Activated T-cell treated with anti-CD3 and anti-CD28 coated beads for 24 hours (primary cell): ENCODE data around the gene KHDC1.
"Not testable (repeated sequence)": the region's sequence is repeated elsewhere in the genome, so short reads cannot be mapped to it uniquely, and the experiment has no call there.

Source experiments
- DNase-seq: peaks from one replicate; pipeline ENCODE4 v3.0.0-alpha.2; 2020; ENCODE audit warnings: low read depth

The KHDC1 gene

DNA sequence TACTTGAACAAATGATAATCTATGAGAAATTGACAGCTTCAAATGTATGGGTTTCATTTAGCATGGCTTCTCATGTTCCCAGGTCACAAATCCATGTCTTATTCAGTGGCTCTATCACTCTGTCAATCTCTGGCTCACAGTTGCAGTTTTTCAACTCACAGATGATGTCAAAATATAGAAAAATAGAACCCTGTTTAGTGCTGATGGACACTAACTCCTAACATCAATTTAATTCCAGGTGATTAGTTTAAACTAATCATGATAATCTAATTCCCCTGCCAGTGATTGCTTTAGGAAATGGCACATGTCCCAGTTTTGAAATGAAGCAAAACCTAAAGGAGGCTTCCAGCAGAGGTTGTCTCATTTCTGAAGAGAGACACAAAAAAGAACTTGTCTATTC, 13.0 kb downstream of the KHDC1 start:
- no peak for DNase-seq

DNA sequence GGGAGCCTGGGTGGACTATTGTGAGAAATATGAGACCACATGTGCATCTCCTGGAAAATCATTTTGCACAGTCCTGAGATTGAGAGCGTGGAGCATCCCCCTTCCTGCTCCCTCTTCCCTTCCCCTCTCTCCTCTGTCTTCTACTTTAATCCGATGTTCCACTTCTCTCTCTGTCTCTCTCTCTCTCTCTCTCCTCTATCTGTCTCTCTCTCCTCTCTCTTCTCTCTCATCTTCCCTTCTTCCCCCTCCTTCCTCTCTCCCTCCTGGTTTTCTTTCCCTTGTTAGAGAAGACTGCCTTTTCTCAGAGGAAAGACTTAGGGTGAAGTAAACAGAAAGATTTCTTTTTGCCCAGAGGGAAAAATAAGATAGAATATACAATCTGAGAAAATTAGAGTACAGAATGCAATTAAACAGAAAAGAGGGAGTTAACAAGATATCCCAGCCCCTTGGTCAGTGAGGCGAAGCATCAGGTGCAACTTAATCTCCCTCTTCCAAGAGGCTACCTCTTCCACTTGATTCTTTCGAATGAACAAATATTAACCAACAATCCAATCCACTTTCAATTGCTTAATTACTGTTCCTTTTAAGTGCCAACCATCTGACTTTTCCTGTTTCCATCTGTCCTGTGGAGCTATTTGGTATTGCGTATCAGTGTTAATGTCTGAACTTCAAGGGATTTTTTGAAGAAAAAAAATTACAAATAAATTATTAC, 14.6 kb downstream of the KHDC1 start:
- DNase-seq: no peak

DNA sequence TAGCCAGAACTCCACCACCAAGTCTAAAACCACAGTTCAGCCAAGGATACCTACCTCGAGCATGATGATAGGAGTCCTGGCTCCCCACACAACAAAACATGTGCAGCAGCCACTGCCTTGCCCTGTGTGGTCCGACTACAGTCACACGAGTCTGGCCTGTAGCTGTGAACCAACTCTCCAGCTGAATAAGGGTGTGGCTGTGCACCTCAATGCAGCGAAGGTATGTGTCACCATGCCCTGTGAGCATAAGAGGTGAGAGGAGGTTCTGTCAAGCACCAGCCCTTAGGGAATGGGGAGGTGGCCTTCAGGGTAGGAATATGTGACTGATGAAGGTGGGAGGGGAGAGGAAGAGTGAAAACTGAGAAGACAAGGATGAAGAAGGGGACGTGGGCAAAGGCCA, 21.0 kb downstream of the KHDC1 start:
- no peak for DNase-seq

DNA sequence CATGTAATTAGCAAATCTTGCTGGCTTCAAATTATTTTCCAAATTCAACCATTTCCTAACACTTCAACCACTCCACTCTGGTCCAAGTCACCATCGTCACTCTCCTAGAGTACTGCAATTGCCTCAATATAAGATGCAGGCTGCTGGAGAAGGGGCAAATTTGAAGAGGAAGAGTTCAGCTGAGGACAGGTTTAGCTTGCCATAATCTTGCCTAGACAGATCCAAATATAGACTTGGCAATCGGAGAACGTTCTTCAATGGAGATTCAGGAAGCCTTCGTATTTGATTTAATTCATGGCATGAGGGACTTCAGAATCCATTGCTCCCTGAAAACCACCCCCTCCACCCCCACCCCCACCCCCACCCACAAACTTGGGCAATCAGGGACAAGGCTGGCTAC, 22.3 kb downstream of the KHDC1 start:
- no peak for DNase-seq

DNA sequence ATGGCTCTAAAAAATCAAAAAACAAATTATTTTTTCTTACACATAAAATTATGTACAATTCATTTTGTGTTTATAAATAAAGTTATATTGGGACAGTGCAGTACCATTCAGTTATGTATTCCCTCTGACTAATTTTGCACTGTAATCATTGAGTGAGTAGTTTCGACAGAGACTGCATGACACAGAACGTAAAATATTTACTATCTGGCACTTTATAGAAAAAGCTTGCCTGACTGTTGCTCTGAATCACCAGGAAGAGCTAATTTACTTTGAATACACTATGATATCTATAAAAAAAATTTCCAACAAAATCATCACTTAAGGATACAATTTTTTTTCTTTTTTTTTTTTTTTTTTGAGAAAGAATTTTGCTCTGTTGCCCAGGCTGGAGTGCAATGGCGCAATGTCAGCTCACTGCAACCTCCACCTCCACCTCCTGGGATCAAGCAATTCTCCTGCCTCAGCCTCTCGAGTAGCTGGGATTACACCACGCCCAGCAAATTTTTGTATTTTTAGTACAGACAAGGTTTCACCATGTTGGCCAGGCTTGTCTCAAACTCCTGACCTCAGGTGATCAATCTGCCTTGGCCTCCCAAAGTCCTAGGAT, 26.7 kb downstream of the KHDC1 start:
- DNase-seq: no peak

DNA sequence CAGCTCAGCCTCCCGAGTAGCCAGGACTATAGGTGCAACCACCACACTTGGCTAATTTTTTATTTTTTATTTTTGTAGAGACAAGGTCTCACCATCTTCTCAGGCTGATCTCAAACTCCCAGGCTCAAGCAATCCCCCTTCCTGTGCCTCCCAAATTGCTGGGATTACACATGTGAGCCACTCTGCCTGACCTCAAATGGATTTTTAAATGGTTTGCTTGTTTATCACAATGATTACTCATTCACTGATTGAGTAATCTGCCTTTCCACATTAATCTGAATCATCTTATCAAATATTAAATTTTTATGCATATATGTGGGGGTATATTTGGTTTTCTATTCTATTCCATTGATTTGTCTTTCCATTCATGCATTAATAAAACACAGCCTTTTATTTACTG, 28.3 kb downstream of the KHDC1 start:
- no peak for DNase-seq

DNA sequence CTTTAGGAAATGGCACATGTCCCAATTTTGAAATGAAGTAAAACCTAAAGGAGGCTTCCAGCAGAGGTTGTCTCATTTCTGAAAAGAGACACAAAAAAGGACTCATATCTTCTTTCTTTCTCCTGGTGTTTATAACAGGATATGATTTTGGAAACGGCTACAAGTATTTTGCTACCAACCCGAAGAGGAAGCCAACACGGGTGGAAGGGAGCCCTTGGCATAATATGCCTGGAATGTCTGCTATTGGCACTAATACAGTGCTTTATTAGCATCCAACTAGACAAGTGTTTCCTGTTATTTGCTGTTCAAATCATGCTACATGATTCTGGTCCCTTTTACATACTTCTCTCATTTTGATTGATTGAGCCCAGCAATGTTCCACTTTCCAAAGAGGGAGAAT, 29.0 kb downstream of the KHDC1 start:
- DNase-seq: not testable (repeated sequence)

DNA sequence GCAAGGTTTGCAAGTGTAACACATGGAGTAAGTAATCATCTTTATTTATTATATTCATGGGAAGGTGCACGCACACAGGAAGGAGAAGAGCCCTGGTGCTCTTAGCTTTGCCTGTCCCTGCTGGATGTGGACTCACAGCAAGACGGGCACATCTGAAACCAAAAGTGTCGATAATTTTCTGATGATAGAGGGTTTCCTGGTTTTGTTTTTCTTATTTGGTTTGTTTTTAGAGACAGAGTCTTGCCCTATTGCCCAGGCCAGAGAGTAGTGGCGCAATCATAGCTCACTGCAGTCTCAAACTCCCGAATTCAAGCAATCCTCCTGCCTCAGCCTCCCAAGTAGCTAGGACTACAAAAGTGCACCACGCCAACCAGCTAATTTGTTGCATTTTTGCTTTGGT, 29.9 kb downstream of the KHDC1 start:
- no peak for DNase-seq

DNA sequence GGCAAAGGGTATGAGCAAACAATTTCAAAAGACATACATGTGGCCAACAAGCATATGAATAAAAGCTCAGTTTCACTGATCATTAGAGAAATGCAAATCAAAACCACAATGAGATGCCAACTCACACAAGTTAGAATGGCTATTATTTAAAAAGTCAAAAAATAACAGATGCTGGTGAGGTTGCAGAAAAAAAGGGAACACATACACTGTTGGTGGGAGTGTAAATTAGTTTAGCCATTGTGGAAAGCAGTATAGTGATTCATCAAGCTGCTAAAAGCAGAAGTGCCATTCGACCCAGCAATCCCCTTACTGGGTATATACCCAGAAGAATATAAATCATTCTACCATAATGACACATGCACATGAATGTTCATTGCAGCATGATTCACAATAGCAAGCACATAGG, 31.0 kb downstream of the KHDC1 start:
- DNase-seq: no peak

DNA sequence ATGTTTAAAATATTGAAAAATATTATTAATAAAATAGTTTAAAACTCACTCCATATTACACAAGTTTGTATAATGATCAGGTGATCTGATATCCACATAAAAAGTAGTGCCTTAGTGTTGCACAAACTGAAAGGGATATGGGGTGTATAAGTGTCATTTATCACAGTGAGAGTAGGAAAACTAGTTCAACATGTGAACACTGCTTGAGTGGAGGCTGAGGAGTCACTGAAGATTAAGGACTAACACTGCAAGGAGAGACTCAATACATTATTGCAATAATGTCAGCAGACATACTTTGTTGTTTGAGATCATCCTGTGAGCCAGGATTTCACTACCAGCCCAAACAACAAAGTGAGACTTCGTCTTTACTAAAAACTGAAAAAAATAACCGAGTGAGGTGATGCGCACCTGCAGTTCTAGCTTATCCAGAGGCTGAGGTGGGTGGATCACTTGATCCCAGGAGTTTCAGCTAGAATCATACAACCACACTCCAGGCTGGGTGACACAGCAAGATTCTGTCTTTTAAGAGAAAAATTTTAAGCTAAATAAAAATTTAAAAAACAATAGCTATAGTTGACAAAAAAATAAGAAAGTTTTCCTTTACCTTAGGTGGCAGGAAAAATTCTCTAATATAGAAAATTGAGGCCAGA, 35.3 kb downstream of the KHDC1 start:
- DNase-seq: no peak

DNA sequence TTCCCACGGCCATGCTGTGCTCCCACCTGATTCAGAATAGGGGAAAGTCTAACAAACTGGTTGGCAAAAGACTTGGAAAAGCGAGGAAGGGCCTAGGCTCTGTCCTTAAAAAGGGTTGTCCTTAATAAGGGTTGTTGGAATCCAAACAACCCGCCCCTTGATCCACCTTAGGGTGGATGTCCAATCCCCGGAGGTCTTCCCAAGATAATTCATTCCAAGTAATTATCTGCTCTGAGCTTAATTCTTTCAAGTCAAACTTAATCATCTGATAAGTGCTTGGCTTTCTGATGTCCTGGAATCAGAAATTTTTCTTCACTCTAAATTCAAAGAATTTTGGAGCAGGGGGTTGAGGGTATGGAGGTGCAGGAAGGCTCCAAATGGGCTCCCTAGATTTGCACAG, 37.6 kb downstream of the KHDC1 start, which contains the start of gene KHDC1L:
Gene KHDC1L, minus strand, starts transcription at position 101 of the 400 bp plus-strand sequence. Its CDS starts 88 bp downstream, at position 13.
- DNase-seq: no peak

DNA sequence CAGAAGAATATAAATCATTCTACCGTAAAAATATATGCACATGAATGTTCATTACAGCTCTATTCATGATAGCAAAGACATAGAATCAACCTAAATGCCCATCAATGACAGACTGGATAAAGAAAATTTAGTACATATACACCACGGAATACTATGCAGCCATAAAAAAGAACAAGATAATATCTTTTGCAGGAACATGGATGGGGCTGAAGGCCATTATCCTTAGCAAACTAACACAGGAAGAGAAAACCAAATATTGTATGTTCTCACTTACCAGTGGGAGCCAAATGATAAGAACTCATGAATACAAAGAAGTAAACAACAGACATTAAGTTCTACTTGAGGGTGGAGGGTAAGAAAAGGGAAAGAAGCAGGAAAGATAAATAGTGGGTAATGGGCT, 46.1 kb downstream of the KHDC1 start:
- DNase-seq: no peak

DNA sequence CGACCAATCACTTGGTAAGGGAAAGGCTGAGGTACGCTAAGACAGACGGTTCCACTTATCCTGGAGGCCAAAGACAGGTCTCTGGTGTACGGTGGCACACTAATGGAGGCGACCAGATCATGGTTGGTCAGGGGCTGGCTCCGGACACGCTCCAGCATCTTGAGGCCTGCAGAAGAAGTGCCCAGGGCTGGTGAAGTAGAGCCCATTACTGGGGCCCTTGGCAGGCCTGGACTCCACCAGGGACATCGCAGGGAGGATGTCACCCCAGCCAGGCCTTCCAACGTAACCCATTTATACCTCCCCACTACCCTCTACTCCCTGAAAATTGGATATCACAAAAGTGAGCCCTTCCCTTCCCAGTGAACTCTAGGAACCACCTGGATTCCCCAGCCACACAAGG, 53.9 kb downstream of the KHDC1 start:
- DNase-seq: no peak

DNA sequence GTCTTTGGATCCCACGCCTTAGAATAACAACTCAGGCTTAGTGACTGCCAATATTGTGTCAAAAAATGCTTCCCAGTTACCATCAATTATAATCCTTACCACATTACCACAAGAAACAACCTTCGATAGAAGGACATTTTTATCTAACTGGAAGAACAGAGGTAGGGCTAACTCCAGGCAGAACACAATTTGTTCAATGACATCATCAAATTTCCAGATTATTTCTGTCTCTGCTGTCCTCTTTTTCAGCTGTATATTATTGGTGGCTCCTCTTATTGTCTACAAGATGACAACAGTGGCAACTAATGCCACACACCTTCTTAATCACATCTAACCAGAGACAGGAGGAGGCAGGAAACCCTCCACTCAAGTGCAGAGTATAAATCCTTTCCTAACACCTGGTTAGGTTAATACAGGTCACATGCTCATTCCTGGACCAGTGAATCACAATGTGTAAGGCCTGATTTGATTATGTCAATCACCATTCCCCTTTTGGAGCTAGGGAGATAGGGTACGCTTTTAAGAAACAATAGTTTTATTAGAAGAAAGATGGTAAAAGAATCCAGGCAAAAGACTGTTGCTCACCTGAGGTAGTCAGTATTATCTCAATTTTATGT, 55.7 kb downstream of the KHDC1 start:
- DNase-seq: no peak

DNA sequence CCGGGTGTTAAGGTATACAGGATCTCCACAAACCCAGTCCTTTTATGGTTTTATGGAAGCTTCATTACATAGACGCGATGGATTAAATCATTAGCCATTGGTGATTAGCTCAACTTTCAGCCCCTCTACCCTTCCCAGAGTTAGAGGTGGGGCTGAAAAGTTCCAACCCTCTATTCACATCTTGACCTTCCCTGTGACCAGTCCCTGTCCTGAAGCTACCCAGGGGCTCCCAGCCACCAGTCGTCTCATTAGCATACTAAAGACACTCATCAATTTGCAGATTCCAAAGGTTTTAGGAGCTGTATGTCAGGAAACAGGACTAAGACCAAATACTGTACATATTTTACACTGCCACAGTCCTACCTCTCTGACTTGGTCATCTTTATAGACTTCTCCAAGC, 58.7 kb downstream of the KHDC1 start:
- DNase-seq: no peak

DNA sequence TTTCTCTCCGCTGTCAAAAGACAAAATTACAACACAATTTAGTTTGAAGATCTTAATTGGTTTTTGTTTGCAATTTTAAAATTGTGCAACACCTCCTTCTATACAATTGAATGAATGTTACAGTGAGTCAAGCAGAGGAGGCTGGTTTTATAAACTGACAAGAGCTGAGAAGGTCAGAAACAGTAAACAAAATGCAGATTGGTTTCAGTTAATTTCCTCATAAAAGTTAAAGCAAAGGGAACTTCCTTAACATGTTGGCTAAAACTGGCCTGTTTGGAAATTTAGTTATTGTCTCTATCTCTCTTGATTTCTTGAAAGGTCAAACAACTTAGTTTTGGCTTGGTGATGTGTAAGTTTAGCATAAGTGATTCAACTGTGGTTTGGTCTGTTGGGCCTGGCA, 59.9 kb downstream of the KHDC1 start:
- DNase-seq: no peak

DNA sequence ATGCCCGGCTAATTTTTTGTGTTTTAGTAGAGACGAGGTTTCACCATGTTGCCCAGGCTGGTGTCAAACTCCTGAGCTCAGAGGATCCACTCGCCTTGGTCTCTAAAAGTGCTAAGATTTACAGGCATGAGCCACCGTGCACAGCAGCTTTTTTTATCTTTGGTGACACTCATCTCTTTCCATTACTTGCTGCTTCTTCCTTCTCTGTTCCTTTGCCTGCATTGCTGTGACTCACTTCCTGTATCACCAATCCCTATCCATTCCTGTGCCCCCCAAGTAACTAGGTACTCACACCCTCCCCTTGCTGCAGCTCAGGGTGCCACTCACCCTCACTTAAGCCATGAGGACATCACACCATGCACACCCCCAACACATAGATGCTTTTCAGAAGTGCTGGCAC, 62.3 kb downstream of the KHDC1 start:
- DNase-seq: no peak

DNA sequence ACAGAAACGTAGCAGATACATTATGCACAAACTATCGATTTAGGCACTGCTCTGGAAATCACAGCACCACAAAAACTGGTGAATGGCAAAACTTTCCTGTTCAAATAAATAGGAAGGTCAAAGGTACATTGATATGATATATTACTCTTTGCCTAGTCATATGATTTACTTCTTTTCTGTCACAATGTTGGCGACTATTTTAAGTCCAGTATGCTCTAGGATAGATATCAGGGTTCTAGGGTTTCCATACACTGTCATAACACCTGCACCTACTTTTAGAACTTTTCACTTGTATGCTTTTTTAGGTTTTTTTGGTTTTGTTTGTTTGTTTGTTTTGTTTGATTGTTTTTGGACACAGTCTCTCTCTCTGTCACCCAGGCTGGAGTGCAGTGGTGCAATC, 62.7 kb downstream of the KHDC1 start:
- DNase-seq: no peak

DNA sequence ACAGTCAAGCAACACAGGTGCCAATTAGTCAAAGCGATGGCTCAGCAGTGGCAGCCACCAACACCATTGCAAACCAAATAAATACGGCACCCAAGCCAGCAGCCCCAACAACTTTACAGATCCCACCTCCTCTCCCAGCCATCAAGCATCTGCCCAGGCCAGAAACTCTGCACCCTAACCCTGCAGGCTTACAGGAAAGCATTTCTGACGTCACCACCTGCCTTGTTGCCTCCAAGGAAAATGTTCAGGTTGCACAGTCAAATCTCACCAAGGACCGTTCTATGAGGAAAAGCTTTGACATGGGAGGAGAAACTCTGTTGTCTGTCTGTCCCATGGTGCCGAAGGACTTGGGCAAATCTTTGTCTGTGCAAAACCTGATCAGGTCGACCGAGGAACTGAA, 68.3 kb downstream of the KHDC1 start:
- no peak for DNase-seq

DNA sequence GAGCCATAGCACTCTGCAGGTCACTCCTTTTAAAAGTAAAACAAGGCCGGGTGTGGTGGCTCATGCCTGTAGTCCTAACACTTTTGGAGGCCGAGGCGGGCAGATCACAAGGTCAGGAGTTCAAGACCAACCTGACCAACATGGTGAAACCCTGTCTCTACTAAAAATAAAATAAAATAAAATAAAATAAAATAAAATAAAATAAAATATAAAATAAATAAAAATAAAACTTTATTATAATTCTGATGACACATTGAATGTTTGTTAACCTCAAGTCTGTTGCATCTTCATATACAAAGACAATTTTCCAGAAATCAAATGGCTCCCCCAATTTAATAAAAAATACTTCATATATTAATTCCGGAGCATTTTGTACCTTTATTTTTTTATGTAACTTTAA, 69.7 kb downstream of the KHDC1 start:
- not testable (repeated sequence) for DNase-seq
